Lower lobe of right lung (tissue), 2 donors: ENCODE measurements around the gene MUC21. TPM values are rescaled to one million over a fixed set of nuclear protein-coding genes. Genes with fewer than 3 reads are reported as not detected.

ENCODE experiments used
- ATAC-seq, 2 donors: fragments of 200-7000 bp; cut with Tn5 transposase; one replicate each; pipeline ENCODE4 v1.9.1; 2020 to 2022; ENCODE audit warnings: mild to moderate bottlenecking in 2 of 2, moderate library complexity in 2 of 2
- DNase-seq: peaks from one replicate; pipeline ENCODE4 v3.0.0-alpha.2; 2020
- H3K27ac ChIP-seq: fragments of 200-600 bp; one replicate; pipeline ENCODE4 v1.8.0; 2022
- H3K27me3 ChIP-seq: fragments of 200-600 bp; one replicate; pipeline ENCODE4 v1.8.0; 2022; ENCODE audit warnings: low read depth
- H3K36me3 ChIP-seq: fragments of 200-600 bp; one replicate; pipeline ENCODE4 v1.8.0; 2022; ENCODE audit warnings: mild to moderate bottlenecking
- H3K4me1 ChIP-seq: fragments of 200-600 bp; one replicate; pipeline ENCODE4 v1.8.0; 2022
- H3K4me3 ChIP-seq: fragments of 200-600 bp; one replicate; pipeline ENCODE4 v1.8.0; 2022; ENCODE audit warnings: mild to moderate bottlenecking
- H3K9me3 ChIP-seq: fragments of 200-600 bp; one replicate; pipeline ENCODE4 v1.8.0; 2022
- intact Hi-C: fragments of 100-400 bp; cut with DNase I; formaldehyde crosslinking; loops from one replicate; pipeline ENCODE4 v1.11.0; 2022
- total RNA-seq: library from RNA; stranded (reverse); fragmentation: NEBNext Ultra II Directional; extraction: Animal tissue kit (Norgen Biotek cat#: 25700); gene quantifications from one replicate; pipeline ENCODE4 v1.2.1, GENCODE V29; 2021
- TF ChIP-seq, protein P1 (sequence below): fragments of 200-600 bp; IDR thresholded peaks from one replicate; pipeline ENCODE4 v1.8.0; 2022; ENCODE audit warnings: antibody characterized with exemption, mild to moderate bottlenecking
- donor health status: DM: no; HTN: yes; CAD: no; lungs with severe emphysema.

The MUC21 gene
- total RNA-seq, 1 donor from 2014 or later, result 3.8 TPM

DNA sequence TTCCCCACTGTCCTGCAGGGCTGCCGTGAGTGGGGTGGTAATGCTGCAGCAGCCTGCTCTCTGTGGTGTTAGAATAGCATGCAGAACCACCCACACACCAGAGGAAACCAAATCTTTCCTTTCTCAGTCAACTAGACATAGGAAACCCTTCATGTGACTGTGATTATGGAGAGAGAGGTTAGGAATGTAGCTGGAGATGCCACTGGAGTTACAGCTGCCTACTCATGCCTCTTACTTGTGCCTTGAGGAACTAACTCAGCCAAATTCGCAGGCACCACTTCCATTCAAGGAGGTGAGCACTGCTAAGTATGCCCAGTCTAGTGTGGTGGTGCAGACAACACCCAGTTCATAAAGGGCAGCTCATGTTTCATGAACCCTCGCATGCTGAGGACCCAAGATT is 54.2 kb downstream of the MUC21 start:
- ATAC-seq, result peak; percentile 23 to 61
- H3K36me3 ChIP-seq, result no peaks in the 10 kb centered on the region
- no peaks in the 10 kb centered on the region for H3K9me3 ChIP-seq
- no peaks in the 10 kb centered on the region for H3K27me3 ChIP-seq
- H3K4me1 ChIP-seq, result no peaks in the 10 kb centered on the region
- H3K4me3 ChIP-seq, result no peak overlapping the region
- intact Hi-C loops, result no loop called here
- TF ChIP-seq, protein P1, sequence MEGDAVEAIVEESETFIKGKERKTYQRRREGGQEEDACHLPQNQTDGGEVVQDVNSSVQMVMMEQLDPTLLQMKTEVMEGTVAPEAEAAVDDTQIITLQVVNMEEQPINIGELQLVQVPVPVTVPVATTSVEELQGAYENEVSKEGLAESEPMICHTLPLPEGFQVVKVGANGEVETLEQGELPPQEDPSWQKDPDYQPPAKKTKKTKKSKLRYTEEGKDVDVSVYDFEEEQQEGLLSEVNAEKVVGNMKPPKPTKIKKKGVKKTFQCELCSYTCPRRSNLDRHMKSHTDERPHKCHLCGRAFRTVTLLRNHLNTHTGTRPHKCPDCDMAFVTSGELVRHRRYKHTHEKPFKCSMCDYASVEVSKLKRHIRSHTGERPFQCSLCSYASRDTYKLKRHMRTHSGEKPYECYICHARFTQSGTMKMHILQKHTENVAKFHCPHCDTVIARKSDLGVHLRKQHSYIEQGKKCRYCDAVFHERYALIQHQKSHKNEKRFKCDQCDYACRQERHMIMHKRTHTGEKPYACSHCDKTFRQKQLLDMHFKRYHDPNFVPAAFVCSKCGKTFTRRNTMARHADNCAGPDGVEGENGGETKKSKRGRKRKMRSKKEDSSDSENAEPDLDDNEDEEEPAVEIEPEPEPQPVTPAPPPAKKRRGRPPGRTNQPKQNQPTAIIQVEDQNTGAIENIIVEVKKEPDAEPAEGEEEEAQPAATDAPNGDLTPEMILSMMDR, result no peak
- DNase-seq, result no peak
- H3K27ac ChIP-seq, result no peak overlapping the region

DNA sequence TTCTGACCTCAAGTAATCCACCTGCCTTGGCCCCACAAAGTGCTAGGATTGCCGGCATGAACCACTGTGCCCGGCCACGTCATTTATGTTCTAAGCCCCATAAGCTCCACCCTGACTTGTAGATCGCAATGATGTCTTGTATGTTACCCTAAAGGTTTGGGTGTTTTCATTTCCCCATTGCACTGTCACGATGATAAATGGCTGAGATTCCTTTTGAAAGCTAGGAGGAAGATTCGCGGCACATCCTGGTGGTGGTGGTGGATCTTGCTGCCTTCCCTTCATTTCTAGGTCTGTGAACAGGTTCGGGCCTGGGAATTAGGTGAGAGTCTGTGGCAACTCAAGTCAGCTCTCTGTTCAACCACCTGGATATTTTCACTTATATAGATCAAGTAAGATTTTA is 55.0 kb downstream of the MUC21 start:
- TF ChIP-seq, protein P1, result no peak
- DNase-seq (no peak), ATAC-seq (no peak)
- no peaks in the 10 kb centered on the region for H3K9me3 ChIP-seq
- no peak overlapping the region for H3K27ac ChIP-seq
- no peak overlapping the region for H3K4me3 ChIP-seq
- peaks cover 9% of the 10 kb centered on the region for H3K4me1 ChIP-seq
- no peaks in the 10 kb centered on the region for H3K36me3 ChIP-seq
- intact Hi-C loops, result no loop called here
- no peaks in the 10 kb centered on the region for H3K27me3 ChIP-seq

Other genes starting within 250 kb of the MUC21 start
- 151 TPM for gene FLOT1, start 241.0 kb upstream of the MUC21 start, total RNA-seq
- 18.0 TPM for gene IER3, start 239.2 kb upstream of the MUC21 start, total RNA-seq
- gene DDR1, start 99.2 kb upstream of the MUC21 start, total RNA-seq, result 80.9 TPM
- 37.1 TPM for gene GTF2H4, start 75.5 kb upstream of the MUC21 start, total RNA-seq
- gene VARS2, start 69.5 kb upstream of the MUC21 start, total RNA-seq, result 33.0 TPM
- 351 TPM for gene SFTA2, start 51.5 kb upstream of the MUC21 start, total RNA-seq
- gene MUCL3, start 42.7 kb upstream of the MUC21 start, total RNA-seq, result 5.3 TPM
- not detected for gene MUC22, start 26.8 kb downstream of the MUC21 start, total RNA-seq
- not detected for gene C6orf15, start 128.9 kb downstream of the MUC21 start, total RNA-seq
- gene PSORS1C1, start 131.1 kb downstream of the MUC21 start, total RNA-seq, result 10.5 TPM
- gene CDSN, start 136.7 kb downstream of the MUC21 start, total RNA-seq, result not detected
- not detected for gene PSORS1C2, start 155.3 kb downstream of the MUC21 start, total RNA-seq
- gene CCHCR1, start 174.1 kb downstream of the MUC21 start, total RNA-seq, result 16.5 TPM
- gene TCF19, start 174.9 kb downstream of the MUC21 start, total RNA-seq, result 6.2 TPM
- gene POU5F1, start 187.0 kb downstream of the MUC21 start, total RNA-seq, result 5.0 TPM